Measurements from ENCODE around the gene DNAJA4.

Gene DNAJA4

GRCh38 chr15:78282324-78282723, 18.0 kb downstream of the DNAJA4 start:
- no peak for DNase-seq

- DNase-seq, result no peak
Measured at GRCh38 chr15:78284758-78285157, 20.4 kb downstream of the DNAJA4 start.

- DNase-seq, result no peak
Measured at GRCh38 chr15:78290222-78290621, 25.9 kb downstream of the DNAJA4 start.

GRCh38 chr15:78291052-78291451, 26.7 kb downstream of the DNAJA4 start:
- DNase-seq, result no peak

- DNase-seq, result no peak
Measured at GRCh38 chr15:78291698-78292097, 27.3 kb downstream of the DNAJA4 start.

GRCh38 chr15:78292219-78292618, 27.9 kb downstream of the DNAJA4 start:
- no peak for DNase-seq

- DNase-seq, result peak; percentile 87
Measured at GRCh38 chr15:78299101-78299930, 35.0 kb downstream of the DNAJA4 start, which contains the start of gene SKIC8. Gene SKIC8, minus strand, starts transcription at chr15:78299609. Its CDS starts 3,923 bp downstream, at chr15:78295686.

- DNase-seq, result no peak
Measured at GRCh38 chr15:78301326-78301725, 37.0 kb downstream of the DNAJA4 start.

- DNase-seq, result no peak
Measured at GRCh38 chr15:78301828-78302227, 37.5 kb downstream of the DNAJA4 start.

- no peak for DNase-seq
Measured at GRCh38 chr15:78302579-78303312, 38.4 kb downstream of the DNAJA4 start.

- DNase-seq, result no peak
Measured at GRCh38 chr15:78304216-78305066, 40.1 kb downstream of the DNAJA4 start.

- DNase-seq, result no peak
Measured at GRCh38 chr15:78306176-78306774, 41.9 kb downstream of the DNAJA4 start.

GRCh38 chr15:78307976-78308375, 43.6 kb downstream of the DNAJA4 start:
- no peak for DNase-seq

- DNase-seq, result no peak
Measured at GRCh38 chr15:78308422-78309032, 44.2 kb downstream of the DNAJA4 start.

GRCh38 chr15:78311292-78311691, 46.9 kb downstream of the DNAJA4 start:
- no peak for DNase-seq

GRCh38 chr15:78312536-78312935, 48.2 kb downstream of the DNAJA4 start:
- DNase-seq, result no peak

GRCh38 chr15:78312957-78313356, 48.6 kb downstream of the DNAJA4 start:
- DNase-seq, result no peak

- DNase-seq, result no peak
Measured at GRCh38 chr15:78313383-78313782, 49.0 kb downstream of the DNAJA4 start.

GRCh38 chr15:78314181-78314581, 49.8 kb downstream of the DNAJA4 start:
- no peak for DNase-seq

- no peak for DNase-seq
Measured at GRCh38 chr15:78315686-78316282, 51.4 kb downstream of the DNAJA4 start.

- DNase-seq, result no peak
Measured at GRCh38 chr15:78316283-78317083, 52.1 kb downstream of the DNAJA4 start.
